Breast epithelium (tissue), 3 donors: ENCODE data around the gene MRPL9.

ENCODE experiments used
- CTCF ChIP-seq, 3 donors: fragments of 450-650 bp; IDR thresholded peaks; one replicate each; pipeline ENCODE4 v1.5.1; 2016 to 2017; ENCODE audit warnings: antibody characterized with exemption in 3 of 3, mild to moderate bottlenecking in 3 of 3, moderate library complexity in 3 of 3
- POLR2A ChIP-seq: fragments of 450-650 bp; IDR thresholded peaks from one replicate; pipeline ENCODE4 v1.6.1; 2016; ENCODE audit warnings: antibody characterized with exemption, mild to moderate bottlenecking, moderate library complexity

- TF ChIP-seq POLR2A: no peak
- TF ChIP-seq CTCF (IDR thresholded peaks at IDR 0.05): no peak
Measured at GRCh38 chr1:151774256-151774922, 11.1 kb upstream of the MRPL9 start.
